OCI-LY3 (cell line): ENCODE data around the gene FRMD3.

Experiments
- H2AFZ ChIP-seq: fragments of 200-600, 300-600 bp; shearing (Covaris generic); 2 replicates; pipeline ENCODE4 v1.6.0; 2014; ENCODE audit warnings: antibody characterized with exemption, low read depth, low read length
- H3K27ac ChIP-seq: fragments of 200-600, 300-600 bp; sonication (generic); 2 replicates; pipeline ENCODE4 v1.5.1; 2014; ENCODE audit warnings: mild to moderate bottlenecking, low read length, moderate library complexity, mixed read lengths
- H3K27me3 ChIP-seq: fragments of 200-600, 300-600 bp; sonication (generic); 2 replicates; pipeline ENCODE4 v1.6.1; 2014; ENCODE audit warnings: low read depth, low read length, mixed read lengths
- H3K36me3 ChIP-seq: fragments of 200-600, 300-600 bp; sonication (generic); replicated peaks from 2 replicates; pipeline ENCODE3; 2014; ENCODE audit warnings: low read depth, low read length, mixed read lengths
- H3K4me1 ChIP-seq: fragments of 300-600, 200-600 bp; sonication (generic); 2 replicates; pipeline ENCODE4 v1.6.1; 2014; ENCODE audit warnings: low read length, mixed read lengths
- H3K4me2 ChIP-seq: fragments of 200-600, 300-600 bp; sonication (generic); 2 replicates; pipeline ENCODE4 v1.6.1; 2014; ENCODE audit warnings: low read length, mixed read lengths
- H3K4me3 ChIP-seq: fragments of 300-600, 200-600 bp; sonication (generic); 2 replicates; pipeline ENCODE4 v1.5.1; 2014; ENCODE audit warnings: antibody characterized with exemption, mild to moderate bottlenecking, low read length, moderate library complexity
- H3K79me2 ChIP-seq: fragments of 300-600, 200-600 bp; shearing (Covaris generic); 2 replicates; pipeline ENCODE4 v1.6.1; 2014; ENCODE audit warnings: mild to moderate bottlenecking, low read length, mixed read lengths
- H3K9ac ChIP-seq: fragments of 300-600, 200-600 bp; shearing (Covaris generic); 2 replicates; pipeline ENCODE4 v1.6.0; 2014; ENCODE audit warnings: mild to moderate bottlenecking, low read length, moderate library complexity
- H3K9me3 ChIP-seq: fragments of 200-600, 300-600 bp; shearing (Covaris generic); 2 replicates; pipeline ENCODE4 v1.6.1; 2014; ENCODE audit warnings: low read length, mixed read lengths; ENCODE audit not compliant: insufficient read depth
- H4K20me1 ChIP-seq: fragments of 200-600, 300-600 bp; sonication (generic); 2 replicates; pipeline ENCODE4 v1.6.1; 2016; ENCODE audit warnings: low read length, mixed read lengths; ENCODE audit not compliant: insufficient read depth
- EZH2phosphoT487 ChIP-seq: fragments of 200-600 bp; shearing (Covaris generic); IDR thresholded peaks from 2 replicates; pipeline ENCODE4 v1.6.1; 2018; ENCODE audit warnings: antibody characterized with exemption, mixed run types, low read depth
- TF ChIP-seq, protein P1 (sequence below): fragments of 200-600, 300-600 bp; sonication (generic); IDR thresholded peaks from 2 replicates; pipeline ENCODE4 v1.5.1; 2014; ENCODE audit warnings: antibody characterized with exemption, low read length, low read depth

The FRMD3 gene

DNA sequence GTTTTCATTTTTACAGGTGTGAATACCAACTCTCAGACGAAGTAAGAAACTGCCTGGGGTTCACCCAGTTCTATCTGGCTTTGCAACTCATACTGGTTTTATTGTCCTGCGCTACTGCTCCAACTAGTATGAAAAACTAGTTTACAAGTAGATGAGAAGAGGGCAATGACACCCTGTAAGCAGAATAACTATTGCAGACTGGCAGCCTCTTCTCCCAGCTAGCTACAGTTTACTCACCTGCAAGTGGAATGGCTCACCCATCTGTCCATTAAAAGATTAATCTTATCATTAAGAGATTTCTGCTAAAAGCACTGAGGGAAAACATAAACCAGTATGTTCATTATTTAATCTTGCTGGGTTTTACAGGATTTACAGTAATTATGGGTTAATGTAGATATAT is 113.4 kb downstream of the FRMD3 start:
- H4K20me1 ChIP-seq = 0 out of 2 replicates have a peak, but pooled peaks cover 8% of the 10 kb centered on the region
- H3K4me2 ChIP-seq = no peak overlapping the region
- no peaks in the 10 kb centered on the region for H3K27me3 ChIP-seq
- H3K27ac ChIP-seq = no peak overlapping the region
- no peaks in the 10 kb centered on the region for H3K9me3 ChIP-seq
- H3K9ac ChIP-seq = no peak overlapping the region
- H3K36me3 ChIP-seq = peaks cover 13% of the 10 kb centered on the region
- TF ChIP-seq, protein P1, sequence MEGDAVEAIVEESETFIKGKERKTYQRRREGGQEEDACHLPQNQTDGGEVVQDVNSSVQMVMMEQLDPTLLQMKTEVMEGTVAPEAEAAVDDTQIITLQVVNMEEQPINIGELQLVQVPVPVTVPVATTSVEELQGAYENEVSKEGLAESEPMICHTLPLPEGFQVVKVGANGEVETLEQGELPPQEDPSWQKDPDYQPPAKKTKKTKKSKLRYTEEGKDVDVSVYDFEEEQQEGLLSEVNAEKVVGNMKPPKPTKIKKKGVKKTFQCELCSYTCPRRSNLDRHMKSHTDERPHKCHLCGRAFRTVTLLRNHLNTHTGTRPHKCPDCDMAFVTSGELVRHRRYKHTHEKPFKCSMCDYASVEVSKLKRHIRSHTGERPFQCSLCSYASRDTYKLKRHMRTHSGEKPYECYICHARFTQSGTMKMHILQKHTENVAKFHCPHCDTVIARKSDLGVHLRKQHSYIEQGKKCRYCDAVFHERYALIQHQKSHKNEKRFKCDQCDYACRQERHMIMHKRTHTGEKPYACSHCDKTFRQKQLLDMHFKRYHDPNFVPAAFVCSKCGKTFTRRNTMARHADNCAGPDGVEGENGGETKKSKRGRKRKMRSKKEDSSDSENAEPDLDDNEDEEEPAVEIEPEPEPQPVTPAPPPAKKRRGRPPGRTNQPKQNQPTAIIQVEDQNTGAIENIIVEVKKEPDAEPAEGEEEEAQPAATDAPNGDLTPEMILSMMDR = no peak
- TF ChIP-seq EZH2phosphoT487 = no peak
- H3K79me2 ChIP-seq = no peaks in the 10 kb centered on the region
- no peak overlapping the region for H3K4me3 ChIP-seq
- no peaks in the 10 kb centered on the region for H3K4me1 ChIP-seq
- H2AFZ ChIP-seq = no peak overlapping the region

DNA sequence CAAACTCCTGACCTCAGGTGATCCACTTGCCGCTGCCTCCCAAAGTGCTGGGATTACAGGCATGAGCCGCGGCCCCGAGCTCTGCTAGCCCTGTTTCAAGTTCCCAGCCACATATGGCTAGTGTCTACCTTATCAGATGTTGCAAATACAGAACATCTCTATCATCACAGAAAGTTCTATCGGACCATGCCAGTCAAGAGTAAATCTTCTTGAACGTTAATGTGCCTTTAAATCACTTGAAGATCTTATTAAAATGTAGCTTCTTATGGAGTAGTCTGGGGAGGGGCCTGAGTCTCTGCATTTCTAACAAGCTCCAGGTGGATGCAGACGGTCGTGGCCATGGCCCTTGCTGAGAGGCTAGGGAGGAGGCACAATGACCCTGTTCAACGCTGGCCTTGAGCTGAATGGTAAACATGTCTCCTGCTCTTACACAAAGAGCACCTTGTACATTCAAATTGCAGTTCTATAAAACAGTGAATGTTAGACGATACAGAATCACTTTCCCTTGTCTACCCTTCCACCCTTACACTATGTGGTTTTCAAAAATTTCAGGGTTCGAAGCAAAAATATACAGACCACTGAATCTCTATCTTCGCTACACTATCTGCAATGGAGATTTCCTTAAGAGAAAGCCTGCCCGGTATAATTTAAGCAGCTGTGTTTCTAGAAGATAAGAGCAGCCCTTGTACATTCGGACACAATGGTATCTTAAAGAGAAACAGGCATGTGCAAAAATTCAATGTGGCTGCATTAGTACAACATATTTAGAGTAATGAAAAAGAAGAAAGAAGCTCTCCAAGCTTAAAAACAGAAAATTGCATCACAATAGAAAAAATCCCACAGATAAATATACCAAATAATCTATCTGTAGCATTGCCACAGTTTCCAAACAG is 114.1 kb downstream of the FRMD3 start:
- Histone ChIP-seq H3K79me2 (no peaks in the 10 kb centered on the region), H3K9ac (no peak overlapping the region), H4K20me1 (0 out of 2 replicates have a peak, but pooled peaks cover 8% of the 10 kb centered on the region), H3K36me3 (peaks cover 13% of the 10 kb centered on the region), H3K27me3 (no peaks in the 10 kb centered on the region), H3K4me3 (no peak overlapping the region), H3K4me1 (no peaks in the 10 kb centered on the region), H2AFZ (no peak overlapping the region), H3K4me2 (no peak overlapping the region), H3K9me3 (no peaks in the 10 kb centered on the region), H3K27ac (no peak overlapping the region)
- no peak for TF ChIP-seq EZH2phosphoT487
- TF ChIP-seq, protein P1 = no peak

DNA sequence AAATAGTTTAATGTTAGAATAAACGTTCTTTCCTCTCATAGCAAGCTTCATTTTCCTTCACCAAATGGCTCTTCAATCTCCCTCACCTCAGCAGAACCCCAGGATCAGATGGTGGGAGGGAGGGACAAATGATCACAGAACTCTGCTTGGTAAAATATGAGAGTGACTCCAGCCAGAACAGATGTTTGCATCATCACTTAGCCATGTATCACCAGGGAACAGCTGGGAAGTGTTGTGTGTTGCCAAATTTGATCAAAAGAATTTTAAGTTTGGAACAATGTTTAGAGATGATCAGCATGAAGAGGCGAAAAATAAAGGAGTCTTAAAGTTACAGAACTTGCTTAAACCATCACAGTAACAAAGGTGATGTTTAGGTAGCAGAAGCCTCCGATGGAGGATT is 115.7 kb downstream of the FRMD3 start:
- Histone ChIP-seq H3K27ac (no peak overlapping the region), H3K9me3 (no peaks in the 10 kb centered on the region), H3K4me1 (no peaks in the 10 kb centered on the region), H3K36me3 (peaks cover 13% of the 10 kb centered on the region), H3K4me3 (no peak overlapping the region), H3K79me2 (no peaks in the 10 kb centered on the region), H3K4me2 (no peak overlapping the region), H4K20me1 (0 out of 2 replicates have a peak, but pooled peaks cover 8% of the 10 kb centered on the region), H3K9ac (no peak overlapping the region), H2AFZ (no peak overlapping the region), H3K27me3 (no peaks in the 10 kb centered on the region)
- TF ChIP-seq EZH2phosphoT487 = no peak
- TF ChIP-seq, protein P1 = no peak

DNA sequence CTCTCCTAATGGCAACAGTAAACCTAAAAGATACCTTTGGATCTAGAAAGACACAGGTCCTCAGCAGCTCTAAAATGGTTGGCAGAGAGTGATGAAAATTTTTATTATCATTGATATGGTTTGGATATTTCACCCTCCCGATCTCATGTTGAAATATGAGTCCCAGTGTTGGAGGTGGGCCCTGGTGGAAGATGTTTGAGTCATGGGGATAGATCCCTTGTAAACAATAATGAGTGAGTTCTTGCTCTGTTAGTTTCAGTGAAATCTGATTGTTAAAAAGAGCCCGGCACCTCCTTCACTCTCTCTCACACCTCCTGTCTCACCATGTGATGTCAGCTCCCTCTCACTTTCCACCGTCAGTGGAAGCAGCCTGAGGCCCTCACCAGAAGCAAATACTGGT is 117.7 kb downstream of the FRMD3 start:
- no peak overlapping the region for H3K27ac ChIP-seq
- H2AFZ ChIP-seq = no peak overlapping the region
- no peaks in the 10 kb centered on the region for H3K27me3 ChIP-seq
- peaks cover 9% of the 10 kb centered on the region for H3K36me3 ChIP-seq
- no peak overlapping the region for H3K4me2 ChIP-seq
- H3K9me3 ChIP-seq = no peaks in the 10 kb centered on the region
- no peak overlapping the region for H3K9ac ChIP-seq
- no peak overlapping the region for H3K4me3 ChIP-seq
- TF ChIP-seq EZH2phosphoT487 = no peak
- TF ChIP-seq, protein P1 = no peak
- H3K79me2 ChIP-seq = no peaks in the 10 kb centered on the region
- no peaks in the 10 kb centered on the region for H3K4me1 ChIP-seq
- H4K20me1 ChIP-seq = 0 out of 2 replicates have a peak, but pooled peaks cover 8% of the 10 kb centered on the region
